ENCODE measurements around the gene CERK.
A peak's percentile ranks its signal among the peaks of the same experiment; 100 is the strongest.

CERK gene

GRCh38 chr22:46697811-46698515 is 40.1 kb downstream of the CERK start:
- DNase-seq = no peak

DNA sequence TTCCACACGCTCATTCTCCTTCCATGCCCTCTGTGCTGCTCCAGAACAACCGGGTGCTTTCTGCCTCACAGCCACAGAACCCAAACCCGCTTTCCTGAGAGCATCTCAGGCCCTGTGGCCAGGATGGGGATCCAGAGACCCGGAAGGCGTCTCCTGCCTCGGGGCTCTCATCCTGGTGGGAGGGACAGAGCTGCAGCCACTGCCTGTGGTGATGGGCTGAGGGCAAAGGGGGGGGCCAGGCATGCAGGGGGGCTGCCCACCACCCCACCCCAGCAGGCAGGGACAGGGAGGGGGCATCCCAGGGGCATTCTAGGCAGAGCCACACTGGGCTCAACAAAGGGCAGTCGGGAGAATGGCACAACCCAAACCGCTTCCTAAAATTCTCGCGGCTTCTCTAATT is 41.4 kb downstream of the CERK start:
- DNase-seq = no peak

GRCh38 chr22:46696229-46696518 is 41.9 kb downstream of the CERK start:
- DNase-seq = peak in 2 of 3 experiments; percentile 71 to 82

DNA sequence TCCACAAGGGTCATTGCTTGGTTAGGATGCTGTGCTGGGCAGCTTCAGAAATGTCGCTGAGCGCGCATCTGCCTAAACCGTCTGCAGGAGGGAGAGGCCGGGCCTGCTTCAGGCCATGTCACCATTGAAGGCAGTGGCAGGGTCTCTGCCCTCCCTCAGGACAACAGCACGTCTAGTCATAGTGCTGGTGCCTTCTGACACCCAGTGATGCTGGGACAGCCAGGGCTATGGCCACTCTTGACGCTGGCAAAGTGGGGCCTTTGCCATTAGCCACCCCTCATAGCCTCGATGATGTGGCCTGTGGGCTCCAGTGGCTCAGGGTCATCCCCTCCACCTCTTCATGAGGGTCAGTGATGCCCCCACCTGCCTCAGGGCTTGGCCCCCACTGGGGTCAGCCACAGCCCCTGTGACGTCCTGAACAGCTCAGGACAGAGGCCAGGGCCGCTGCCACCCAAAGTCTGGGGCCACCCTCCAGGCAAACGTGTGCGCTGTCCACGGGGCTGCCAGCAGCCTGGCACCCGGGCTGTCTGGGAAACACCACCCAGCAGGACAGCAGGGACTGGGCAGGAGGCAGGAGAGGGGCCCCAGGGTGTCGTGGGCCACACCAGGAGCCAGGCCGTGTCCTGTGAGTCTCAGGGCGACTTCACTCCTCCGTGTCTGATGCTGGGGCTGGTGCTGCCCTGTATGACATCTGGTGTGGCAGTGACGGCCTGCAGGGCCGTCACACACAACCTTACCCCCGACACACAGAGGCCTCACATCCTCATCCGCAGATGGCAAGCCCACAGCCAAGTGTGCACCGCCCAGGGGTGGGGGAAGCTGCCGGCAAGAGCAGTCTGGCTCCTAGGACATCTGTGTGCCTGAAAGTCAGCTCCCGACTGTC is 42.5 kb downstream of the CERK start:
- no peak for DNase-seq

DNA sequence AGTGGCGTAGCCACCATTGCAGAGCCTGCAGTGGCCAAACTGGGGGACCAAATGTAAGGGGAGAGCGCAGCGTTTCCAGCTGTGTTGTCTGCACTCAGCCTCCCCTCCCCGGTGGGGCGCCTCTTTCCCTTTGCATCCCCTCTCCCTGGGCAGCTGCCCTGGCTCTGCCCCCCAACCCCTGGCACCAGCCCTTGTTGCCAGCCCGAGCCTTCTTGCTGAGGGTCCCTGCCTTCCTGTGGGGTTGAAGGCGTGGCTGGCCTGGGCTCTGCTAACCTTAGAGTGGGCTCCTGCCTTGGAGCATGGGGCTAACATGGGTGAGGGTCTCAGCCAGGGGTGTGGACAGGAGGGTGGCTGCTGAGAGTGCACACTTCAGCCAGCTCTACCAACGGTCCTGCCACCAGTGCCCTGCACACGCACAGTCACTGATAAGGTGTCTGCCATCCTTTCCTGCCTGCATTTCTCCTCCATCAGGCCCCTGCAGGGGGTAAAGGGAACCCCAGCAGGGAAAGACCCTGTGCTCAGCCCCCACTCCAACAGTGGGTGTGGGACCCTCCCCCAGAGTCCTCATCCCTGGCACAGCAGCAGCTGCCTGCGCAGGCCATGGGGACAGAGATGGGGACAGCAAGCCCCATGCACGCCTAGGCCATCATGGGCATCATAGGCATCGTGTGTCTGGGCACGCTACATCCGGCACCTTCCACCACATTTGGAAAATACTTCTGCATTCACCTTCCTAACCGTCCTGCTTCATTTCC is 43.5 kb downstream of the CERK start:
- no peak for DNase-seq

GRCh38 chr22:46693634-46694415 is 44.2 kb downstream of the CERK start:
- DNase-seq = peak in 2 of 3 experiments; percentile 42 to 77

- DNase-seq = no peak
Measured at GRCh38 chr22:46691571-46691970, 46.5 kb downstream of the CERK start.

DNA sequence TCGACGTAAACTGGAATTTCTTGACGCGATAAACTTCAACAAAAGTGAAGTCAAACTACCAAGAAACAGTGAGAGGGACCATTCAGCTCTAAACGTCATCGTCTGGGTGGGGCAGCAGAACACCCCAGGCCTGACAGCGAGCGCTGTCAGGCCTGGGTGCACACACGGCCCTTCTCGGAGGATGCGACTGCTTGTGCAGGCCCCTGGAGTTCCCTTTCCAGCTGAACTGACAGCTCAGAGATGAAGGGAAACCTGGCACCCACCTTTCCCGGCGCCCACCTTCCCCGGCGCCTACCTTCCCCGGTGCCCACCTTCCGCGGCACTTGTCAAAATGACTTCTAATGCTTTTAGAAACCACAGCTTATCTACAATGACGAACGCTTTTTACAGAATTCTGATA is 47.9 kb downstream of the CERK start:
- no peak for DNase-seq

DNA sequence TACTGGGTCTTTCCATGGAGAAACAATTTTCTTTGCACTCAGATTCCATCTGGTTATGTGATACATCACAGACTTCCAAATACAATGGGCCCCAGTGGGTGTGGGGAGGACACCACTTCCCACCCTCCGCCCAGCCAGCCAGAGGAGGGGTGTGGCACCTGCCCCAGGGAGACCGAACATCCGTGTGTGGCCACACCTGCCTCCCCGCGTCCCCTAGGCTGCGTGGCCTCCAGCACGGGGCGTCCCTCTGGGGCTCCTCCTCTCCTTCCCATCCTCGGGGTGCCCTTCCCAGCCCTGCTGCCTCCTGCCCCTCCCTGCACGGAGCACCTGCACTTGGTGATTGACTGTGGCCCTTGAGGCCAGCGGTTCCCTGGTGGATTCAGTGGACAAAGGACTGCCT is 49.1 kb downstream of the CERK start:
- peak in 2 of 3 experiments; percentile 23 to 32 for DNase-seq

GRCh38 chr22:46687460-46687859 is 50.6 kb downstream of the CERK start:
- DNase-seq = no peak

DNA sequence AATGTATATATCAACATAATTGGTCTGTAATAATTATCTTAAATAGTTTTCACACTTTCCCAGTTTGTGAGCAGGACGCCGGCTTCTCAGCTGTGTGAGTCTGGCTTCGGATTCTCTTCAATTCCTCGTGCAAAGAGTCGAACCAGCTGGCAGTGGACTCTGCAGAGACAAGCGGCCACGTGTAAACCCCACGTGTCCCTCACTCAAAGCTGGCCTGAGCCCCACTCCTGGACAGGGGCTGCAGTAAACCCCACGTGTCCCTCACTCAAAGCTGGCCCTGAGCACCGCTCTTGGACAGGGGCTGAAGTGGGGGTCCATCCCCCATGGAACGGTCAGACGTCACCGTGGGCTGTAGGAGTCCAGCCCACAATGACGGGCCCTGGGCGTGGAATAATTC is 51.0 kb downstream of the CERK start:
- DNase-seq = no peak

DNA sequence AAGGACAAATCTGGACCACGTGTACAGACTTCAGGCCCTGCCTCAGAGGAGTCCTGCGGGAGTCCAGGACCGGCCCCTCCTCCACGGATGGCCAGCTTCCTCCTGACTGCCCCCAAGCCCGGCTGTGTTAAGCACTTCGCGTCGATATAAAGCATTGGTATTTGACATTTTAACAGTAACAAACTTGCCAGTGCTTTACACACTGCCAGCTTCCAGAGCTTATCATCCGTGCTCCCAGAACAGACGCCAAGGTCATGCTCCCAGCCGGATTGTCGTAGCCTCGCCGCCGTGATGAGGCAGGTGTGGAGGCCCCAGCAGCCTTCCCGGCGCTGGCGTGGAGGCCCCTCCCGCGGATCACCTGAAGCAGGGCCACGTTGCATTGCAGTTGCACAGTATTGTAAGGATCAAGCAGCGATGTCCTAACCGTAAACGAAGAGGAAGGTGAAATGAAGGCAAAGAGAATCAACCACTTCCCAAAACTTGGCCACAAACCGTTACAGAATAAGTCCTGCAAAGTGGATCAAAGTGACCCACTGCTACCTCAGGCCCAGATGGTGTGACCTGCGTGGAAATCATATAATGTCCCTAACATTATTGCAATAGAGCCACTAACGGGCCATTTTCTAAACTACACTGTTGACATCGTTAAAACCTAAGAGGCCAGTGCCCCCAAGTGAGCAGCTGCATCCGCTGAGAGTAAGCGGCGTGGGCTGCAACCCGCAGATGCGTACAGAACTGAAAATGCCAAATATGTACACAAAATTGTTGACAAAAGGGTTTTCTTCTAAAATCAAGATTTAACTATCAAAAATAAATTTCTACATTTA is 51.6 kb downstream of the CERK start:
- DNase-seq = no peak

DNA sequence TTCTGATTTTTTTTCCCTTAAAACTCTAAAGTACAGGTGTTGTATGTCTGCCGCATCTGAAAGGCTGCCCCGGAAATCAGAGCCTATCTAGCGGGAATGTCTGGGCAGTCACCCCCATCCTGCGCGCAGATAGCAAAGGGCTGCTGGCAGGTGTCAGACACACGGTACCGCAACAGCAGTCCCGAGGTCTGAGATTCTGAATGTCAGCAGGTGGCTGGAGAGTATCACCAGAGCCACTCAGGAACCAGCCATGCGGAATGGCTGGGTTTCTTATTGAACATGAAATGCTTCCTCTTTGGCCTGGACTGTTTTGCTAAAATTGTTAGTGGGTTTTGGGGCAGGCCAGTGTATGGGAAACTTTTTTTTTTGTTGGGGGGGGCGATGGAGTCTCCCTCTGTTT is 53.3 kb downstream of the CERK start:
- DNase-seq = peak; percentile 23 to 58 (median 47)

- no peak for DNase-seq
Measured at GRCh38 chr22:46682011-46682731, 55.9 kb downstream of the CERK start.

- DNase-seq = no peak
Measured at GRCh38 chr22:46681010-46681409, 57.0 kb downstream of the CERK start.

- no peak for DNase-seq
Measured at GRCh38 chr22:46679706-46680269, 58.3 kb downstream of the CERK start.

GRCh38 chr22:46678785-46679700 is 59.0 kb downstream of the CERK start:
- no peak for DNase-seq

GRCh38 chr22:46678003-46678657 is 59.9 kb downstream of the CERK start:
- no peak for DNase-seq

GRCh38 chr22:46677323-46678002 is 60.6 kb downstream of the CERK start:
- DNase-seq = no peak
